ENCODE results near the gene STX19.

Gene STX19

DNA sequence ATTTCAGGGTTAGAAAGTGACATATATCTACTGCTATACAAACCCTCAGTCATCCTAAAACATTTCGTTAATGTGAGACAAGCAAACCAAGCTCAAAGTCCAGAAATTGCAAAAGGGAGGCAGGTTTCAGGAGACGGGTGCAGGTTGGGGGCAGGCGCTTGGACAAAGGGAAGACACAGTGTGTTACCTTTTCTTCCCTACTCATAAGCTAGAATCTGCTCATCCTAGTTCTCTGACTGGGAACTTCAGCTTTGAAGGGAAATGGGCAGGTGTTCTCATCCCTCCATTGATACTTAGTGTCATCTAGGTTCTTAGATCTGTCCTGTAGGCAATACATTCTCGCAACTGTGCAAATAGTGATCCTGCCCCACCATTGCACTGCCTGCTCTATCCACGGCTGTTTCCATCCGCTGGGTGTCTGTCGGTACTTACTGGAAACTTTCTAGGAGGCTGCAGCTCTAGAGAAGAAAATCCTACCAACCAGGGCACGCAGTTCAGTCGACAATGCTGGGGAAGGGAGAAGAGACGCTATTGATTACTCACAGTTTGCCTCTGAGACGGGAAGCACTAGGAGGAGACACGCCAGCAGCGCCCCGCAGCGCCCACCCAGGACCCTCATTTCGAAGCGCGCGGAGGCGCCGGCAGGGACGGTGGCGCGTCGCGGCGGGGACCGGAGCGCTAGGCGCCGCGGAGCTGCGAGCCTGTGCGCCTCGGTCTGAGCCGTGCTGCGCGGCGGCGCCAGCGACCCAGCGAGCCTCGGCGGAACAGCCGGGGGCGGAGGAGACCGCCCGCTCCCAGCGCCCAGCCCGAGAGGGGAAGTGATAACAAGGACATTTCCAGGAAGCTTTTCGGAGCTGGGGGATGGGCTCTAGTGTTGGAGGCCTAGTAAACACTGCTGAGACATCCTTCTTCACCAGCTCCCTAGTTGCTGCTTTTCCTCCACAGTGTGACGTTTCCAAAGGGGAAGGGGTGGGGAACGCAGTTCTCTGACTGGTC is 55.0 kb downstream of the STX19 start, which contains the start of gene PROS1 (continued):
- TF ChIP-seq ZNF791 (tag by site-specific recombination; IDR thresholded peaks at IDR 0.05) (no peak), ZNF366 (tag by site-specific recombination; conservative IDR thresholded peaks at IDR 0.05) (peak; percentile 60), ZNF37A (tag by site-specific recombination; IDR thresholded peaks at IDR 0.05) (peak; percentile 62; the same call in 1 of the 2 replicates), MZF1 (tag by site-specific recombination; IDR thresholded peaks at IDR 0.05; ENCODE audit: borderline replicate concordance) (peak; percentile 90), SCRT2 (tag by site-specific recombination; IDR thresholded peaks at IDR 0.05) (no peak), BCL11A (tag by site-specific recombination; IDR thresholded peaks at IDR 0.05; ENCODE audit: low read depth) (no peak), ZNF843 (tag by site-specific recombination; IDR thresholded peaks at IDR 0.05) (no peak), ZNF148 (tag by site-specific recombination; IDR thresholded peaks at IDR 0.05; ENCODE audit: borderline replicate concordance) (no peak), ZNF423 (tag by site-specific recombination; IDR thresholded peaks at IDR 0.05) (no peak), ZNF792 (tag by site-specific recombination; IDR thresholded peaks at IDR 0.05) (no peak), PRDM4 (tag by site-specific recombination; IDR thresholded peaks at IDR 0.05) (no peak), ZNF184 (tag by site-specific recombination; IDR thresholded peaks at IDR 0.05) (no peak), KLF8 (tag by site-specific recombination; IDR thresholded peaks at IDR 0.05) (no peak), ZBTB44 (tag by site-specific recombination; IDR thresholded peaks at IDR 0.05) (no peak), ZNF624 (tag by site-specific recombination; IDR thresholded peaks at IDR 0.05) (no peak), KLF1 (tag by site-specific recombination; IDR thresholded peaks at IDR 0.05) (no peak), ZNF658 (tag by site-specific recombination; IDR thresholded peaks at IDR 0.05) (no peak), ZNF48 (tag by site-specific recombination; IDR thresholded peaks at IDR 0.05) (no peak), HOXC10 (CRISPR knock-in tag; IDR thresholded peaks at IDR 0.05) (no peak), HIC1 (tag by site-specific recombination; IDR thresholded peaks at IDR 0.05) (no peak), CTCF (tag by site-specific recombination; IDR thresholded peaks at IDR 0.05) (peak; percentile 53; the same call in 1 of the 2 replicates)
- TF ChIP-seq, protein P1, sequence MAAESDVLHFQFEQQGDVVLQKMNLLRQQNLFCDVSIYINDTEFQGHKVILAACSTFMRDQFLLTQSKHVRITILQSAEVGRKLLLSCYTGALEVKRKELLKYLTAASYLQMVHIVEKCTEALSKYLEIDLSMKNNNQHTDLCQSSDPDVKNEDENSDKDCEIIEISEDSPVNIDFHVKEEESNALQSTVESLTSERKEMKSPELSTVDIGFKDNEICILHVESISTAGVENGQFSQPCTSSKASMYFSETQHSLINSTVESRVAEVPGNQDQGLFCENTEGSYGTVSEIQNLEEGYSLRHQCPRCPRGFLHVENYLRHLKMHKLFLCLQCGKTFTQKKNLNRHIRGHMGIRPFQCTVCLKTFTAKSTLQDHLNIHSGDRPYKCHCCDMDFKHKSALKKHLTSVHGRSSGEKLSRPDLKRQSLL (tag by site-specific recombination; IDR thresholded peaks at IDR 0.05): no peak
- TF ChIP-seq, protein P2, sequence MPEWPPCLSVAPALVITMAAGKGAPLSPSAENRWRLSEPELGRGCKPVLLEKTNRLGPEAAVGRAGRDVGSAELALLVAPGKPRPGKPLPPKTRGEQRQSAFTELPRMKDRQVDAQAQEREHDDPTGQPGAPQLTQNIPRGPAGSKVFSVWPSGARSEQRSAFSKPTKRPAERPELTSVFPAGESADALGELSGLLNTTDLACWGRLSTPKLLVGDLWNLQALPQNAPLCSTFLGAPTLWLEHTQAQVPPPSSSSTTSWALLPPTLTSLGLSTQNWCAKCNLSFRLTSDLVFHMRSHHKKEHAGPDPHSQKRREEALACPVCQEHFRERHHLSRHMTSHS (tag by site-specific recombination; IDR thresholded peaks at IDR 0.05): no peak
